Prostate gland (tissue), 2 donors: ENCODE data around the gene FAM193A. TPM values are rescaled to one million over a fixed set of nuclear protein-coding genes. Genes with fewer than 3 reads are reported as not detected.

Experiments used
- DNase-seq: peaks from one replicate; pipeline ENCODE4 v3.0.0-alpha.2; 2019; ENCODE audit warnings: low spot score
- H3K27ac ChIP-seq, 2 donors: fragments of 200-600 bp; sonication (generic); 2 replicates each; pipeline ENCODE4 v1.5.1; 2017 to 2019
- H3K27me3 ChIP-seq: fragments of 200-600 bp; sonication (generic); replicated peaks from 2 replicates; pipeline ENCODE4 v1.5.1; 2019; ENCODE audit not compliant: insufficient read depth
- H3K36me3 ChIP-seq, 2 donors: fragments of 200-600 bp; sonication (generic); 1 replicate in 1 of 2; 2 replicates in 1 of 2; pipeline versions ENCODE4 v1.5.1 to v1.8.1; 2017 to 2019
- H3K4me1 ChIP-seq: fragments of 200-600 bp; sonication (generic); replicated peaks from 2 replicates; pipeline ENCODE4 v1.5.1; 2019
- H3K4me3 ChIP-seq, 2 donors: fragments of 200-600 bp; sonication (generic); 2 replicates each; pipeline ENCODE4 v1.5.1; 2017 to 2019
- H3K9me3 ChIP-seq: fragments of 200-600 bp; sonication (generic); 2 replicates; pipeline ENCODE4 v1.5.1; 2017
- CTCF ChIP-seq, 4 experiments: fragments of 200-600 bp in 2 of 4; fragments of 450-650 bp in 2 of 4; sonication (generic) in 2 of 4; IDR thresholded peaks; 1 replicate in 3 of 4; 2 replicates in 1 of 4; pipeline ENCODE4 v1.5.1; 2016 to 2019; ENCODE audit warnings: antibody characterized with exemption in 4 of 4, mild to moderate bottlenecking in 2 of 4, moderate library complexity in 2 of 4
- POLR2A ChIP-seq: fragments of 450-650 bp; IDR thresholded peaks from one replicate; pipeline ENCODE4 v1.6.1; 2016; ENCODE audit warnings: antibody characterized with exemption, mild to moderate bottlenecking
- POLR2AphosphoS5 ChIP-seq: sonication (generic); formaldehyde crosslinking; IDR thresholded peaks from one replicate; pipeline ENCODE4 v1.6.1; 2017; ENCODE audit warnings: antibody characterized with exemption
- WGBS: methylation state at CpG from one replicate; pipeline ENCODE4 v1.1.5; 2018; 5-methylcytosine and 5-hydroxymethylcytosine counted together
- intact Hi-C: fragments of 100-400 bp; cut with DNase I; formaldehyde crosslinking; loops from one replicate; pipeline ENCODE4 v1.14.2; 2022
- total RNA-seq, 2 donors: library from RNA; depleted of rRNA; stranded (reverse); fragments of >200 nt; gene quantifications; one replicate each; pipeline ENCODE4 v1.1.0, GENCODE V29; 2016

The FAM193A gene
- total RNA-seq, 2 donors from 2014 or later = 24.1 to 53.1 TPM

DNA sequence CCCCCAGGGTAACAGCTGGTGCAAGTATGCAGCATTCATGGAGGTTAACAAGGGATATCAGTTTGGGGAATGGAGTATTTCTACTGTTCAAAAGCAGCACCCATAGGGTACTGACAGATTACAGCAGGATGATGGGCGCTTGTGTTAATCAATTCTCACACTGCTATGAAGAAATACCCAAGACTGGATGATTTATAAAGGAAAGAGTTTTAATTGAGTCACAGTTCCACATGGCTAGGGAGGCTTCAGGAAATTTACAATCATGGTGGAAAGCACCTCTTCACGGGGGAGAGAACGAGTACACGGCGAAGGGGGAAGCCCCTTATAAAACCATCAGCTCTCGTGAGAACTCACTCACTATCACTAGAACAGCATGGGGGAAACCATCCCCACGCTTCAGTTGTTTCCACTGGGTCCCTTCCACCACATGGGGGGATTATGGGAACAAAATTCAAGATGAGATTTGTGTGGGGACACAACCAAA lies 155.5 kb downstream of the FAM193A start:
- Histone ChIP-seq H3K9me3 (no peaks in the 10 kb centered on the region), H3K4me1 (no peaks in the 10 kb centered on the region), H3K27ac (no peak overlapping the region), H3K27me3 (no peaks in the 10 kb centered on the region), H3K36me3 (peaks cover 3 to 15% of the 10 kb centered on the region in 2 donors), H3K4me3 (no peak overlapping the region)
- intact Hi-C loops = no loop called here
- no peak for DNase-seq
- 89% methylated on average over 7 of the region's 7 CpGs for WGBS
- TF ChIP-seq CTCF (IDR thresholded peaks at IDR 0.05) (no peak), POLR2A (no peak), POLR2AphosphoS5 (no peak)

DNA sequence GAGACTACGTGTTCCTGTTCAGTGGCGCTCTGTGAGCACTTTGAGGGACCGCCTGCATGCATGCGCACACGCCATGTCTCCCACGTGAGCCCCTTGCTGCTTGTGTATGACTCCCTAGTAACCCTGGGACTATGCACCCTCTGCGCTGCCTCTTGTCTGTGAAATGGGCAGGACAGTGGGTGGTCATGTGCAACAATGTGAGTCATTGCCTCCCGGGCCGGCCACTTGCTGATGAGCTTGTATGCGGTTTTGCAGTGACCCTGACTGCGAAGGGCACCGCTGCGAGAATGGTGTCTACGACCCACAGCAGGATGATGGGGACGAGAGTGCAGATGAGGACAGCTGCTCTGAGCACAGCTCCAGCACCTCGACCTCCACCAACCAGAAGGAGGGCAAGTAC lies 158.2 kb downstream of the FAM193A start:
- intact Hi-C loops = no loop called here
- no peaks in the 10 kb centered on the region for H3K9me3 ChIP-seq
- H3K27me3 ChIP-seq = no peaks in the 10 kb centered on the region
- DNase-seq = no peak
- no peaks in the 10 kb centered on the region for H3K4me1 ChIP-seq
- TF ChIP-seq POLR2AphosphoS5 = no peak
- TF ChIP-seq POLR2A = no peak
- no peak for TF ChIP-seq CTCF (IDR thresholded peaks at IDR 0.05)
- no peak overlapping the region for H3K27ac ChIP-seq
- peaks cover 3 to 24% of the 10 kb centered on the region in 2 donors for H3K36me3 ChIP-seq
- 95% methylated on average over 16 of the region's 16 CpGs for WGBS
- no peak overlapping the region for H3K4me3 ChIP-seq

DNA sequence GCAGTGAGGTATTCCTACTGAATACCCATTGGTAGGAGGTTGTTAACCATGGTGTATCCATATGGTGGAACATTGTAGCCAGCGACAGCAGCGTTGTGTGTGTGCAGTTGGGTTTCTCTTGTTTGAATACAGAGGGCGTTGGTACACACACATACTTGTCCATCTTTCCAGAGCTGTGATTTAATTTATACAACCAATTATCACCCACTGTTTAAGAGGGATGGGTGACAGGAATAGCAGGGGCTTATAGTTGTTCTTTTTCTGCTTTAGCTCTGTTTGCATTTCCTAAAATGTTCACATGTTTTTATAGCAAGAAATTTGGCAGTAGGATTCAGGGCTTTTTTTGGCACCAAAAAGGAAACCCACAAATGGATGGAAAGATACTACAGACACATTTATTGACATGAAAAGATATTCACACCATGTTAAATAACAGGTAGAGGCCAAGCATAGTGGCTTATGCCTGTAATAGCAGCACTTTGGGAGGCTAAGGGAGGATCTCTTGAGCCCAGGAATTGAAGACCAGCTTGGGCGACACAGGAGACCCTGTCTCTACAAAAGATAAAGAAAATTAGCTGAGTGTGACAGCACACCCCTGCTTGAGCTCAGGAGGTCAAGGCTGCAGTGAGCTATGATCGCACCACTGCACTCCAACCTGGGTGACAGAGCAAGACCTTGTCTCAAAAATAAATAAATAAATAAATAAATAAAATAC lies 159.1 kb downstream of the FAM193A start:
- WGBS = 83% methylated on average over 5 of the region's 5 CpGs
- Histone ChIP-seq H3K4me1 (no peaks in the 10 kb centered on the region), H3K27me3 (no peaks in the 10 kb centered on the region), H3K9me3 (no peaks in the 10 kb centered on the region), H3K27ac (no peak overlapping the region), H3K4me3 (no peak overlapping the region), H3K36me3 (peaks cover 10 to 25% of the 10 kb centered on the region in 2 donors)
- intact Hi-C loops = no loop called here
- TF ChIP-seq CTCF (IDR thresholded peaks at IDR 0.05) = no peak
- no peak for TF ChIP-seq POLR2AphosphoS5
- TF ChIP-seq POLR2A = no peak
- no peak for DNase-seq

- no peak overlapping the region for H3K27ac ChIP-seq
- H3K9me3 ChIP-seq = no peaks in the 10 kb centered on the region
- peaks cover 11 to 28% of the 10 kb centered on the region in 2 donors for H3K36me3 ChIP-seq
- 82% methylated on average over 14 of the region's 14 CpGs for WGBS
- no peaks in the 10 kb centered on the region for H3K27me3 ChIP-seq
- no peaks in the 10 kb centered on the region for H3K4me1 ChIP-seq
- intact Hi-C loops = no loop called here
- DNase-seq = no peak
- no peak for TF ChIP-seq POLR2AphosphoS5
- TF ChIP-seq CTCF (IDR thresholded peaks at IDR 0.05) = no peak
- TF ChIP-seq POLR2A = no peak
- H3K4me3 ChIP-seq = no peak overlapping the region
Observed at GRCh38 chr4:2696423-2696822, 160.0 kb downstream of the FAM193A start.

- no peak for TF ChIP-seq POLR2AphosphoS5
- TF ChIP-seq POLR2A = no peak
- no peak for TF ChIP-seq CTCF (IDR thresholded peaks at IDR 0.05)
- no peak for DNase-seq
- intact Hi-C loops = no loop called here
Observed at GRCh38 chr4:2697995-2698414, 161.6 kb downstream of the FAM193A start.

More at GRCh38 chr4:2697995-2698414, 161.6 kb downstream of the FAM193A start:
- no peaks in the 10 kb centered on the region for H3K4me1 ChIP-seq
- no peak overlapping the region for H3K27ac ChIP-seq
- H3K4me3 ChIP-seq = no peak overlapping the region
- H3K36me3 ChIP-seq = peaks cover 19 to 28% of the 10 kb centered on the region in 2 donors
- no peaks in the 10 kb centered on the region for H3K27me3 ChIP-seq
- 68% methylated on average over 8 of the region's 8 CpGs for WGBS
- no peaks in the 10 kb centered on the region for H3K9me3 ChIP-seq
